H9 (cell line): Measurements from ENCODE around the gene SNX5. TPM values are rescaled to one million over a fixed set of nuclear protein-coding genes. Genes with fewer than 3 reads are reported as not detected.

Experiments
- DNase-seq: peaks from one replicate; pipeline ENCODE4 v3.0.0-alpha.2; 2017
- H2AFZ ChIP-seq: one replicate; pipeline ENCODE4 v1.6.1; 2013; ENCODE audit warnings: mild to moderate bottlenecking, low read length, control low read depth, moderate library complexity
- H2AK5ac ChIP-seq: 2 replicates; pipeline ENCODE4 v1.6.1; 2013; ENCODE audit warnings: low read length, control low read depth, mixed read lengths; ENCODE audit not compliant: insufficient read length
- H2BK120ac ChIP-seq: one replicate; pipeline ENCODE4 v1.6.1; 2013; ENCODE audit warnings: low read depth, mild to moderate bottlenecking, low read length, control low read depth, inconsistent platforms; ENCODE audit not compliant: poor library complexity, severe bottlenecking
- H2BK12ac ChIP-seq: 2 replicates; pipeline ENCODE4 v1.6.1; 2013; ENCODE audit warnings: low read length, control low read depth, mixed read lengths, low read depth; ENCODE audit not compliant: insufficient read length
- H2BK15ac ChIP-seq: 2 replicates; pipeline ENCODE4 v1.6.1; 2013; ENCODE audit warnings: low read depth, low read length, control low read depth
- H2BK20ac ChIP-seq: one replicate; pipeline ENCODE4 v1.6.1; 2013; ENCODE audit warnings: low read depth, mild to moderate bottlenecking, low read length, control low read depth, inconsistent platforms; ENCODE audit not compliant: poor library complexity, severe bottlenecking
- H2BK5ac ChIP-seq: 2 replicates; pipeline ENCODE4 v1.6.1; 2013; ENCODE audit warnings: low read length, control low read depth, mixed read lengths; ENCODE audit not compliant: insufficient read length
- H3K14ac ChIP-seq: 2 replicates; pipeline ENCODE4 v1.6.1; 2013; ENCODE audit warnings: low read length, control low read depth; ENCODE audit not compliant: insufficient read depth
- H3K18ac ChIP-seq: 2 replicates; pipeline ENCODE4 v1.6.1; 2013; ENCODE audit warnings: low read depth, mild to moderate bottlenecking, mixed read lengths, low read length, control low read depth; ENCODE audit not compliant: insufficient read length
- H3K23ac ChIP-seq: 2 replicates; pipeline ENCODE4 v1.6.1; 2013; ENCODE audit warnings: low read length, control low read depth, mixed read lengths, low read depth; ENCODE audit not compliant: insufficient read length
- H3K23me2 ChIP-seq: 2 replicates; pipeline ENCODE4 v1.6.1; 2013; ENCODE audit warnings: low read depth, mild to moderate bottlenecking, mixed read lengths, low read length, control low read depth; ENCODE audit not compliant: insufficient read length, poor library complexity, severe bottlenecking
- H3K27ac ChIP-seq: 2 replicates; pipeline ENCODE4 v1.5.1; 2013; ENCODE audit warnings: low read length, control low read depth, mixed read lengths, low read depth; ENCODE audit not compliant: insufficient read length
- H3K27me3 ChIP-seq: 2 replicates; pipeline ENCODE4 v1.6.1; 2013; ENCODE audit warnings: low read length, control low read depth, inconsistent platforms; ENCODE audit not compliant: insufficient read depth
- H3K4ac ChIP-seq: 2 replicates; pipeline ENCODE4 v1.6.1; 2013; ENCODE audit warnings: low read depth, mild to moderate bottlenecking, control low read depth, inconsistent platforms, low read length, moderate library complexity
- H3K4me1 ChIP-seq: 2 replicates; pipeline ENCODE4 v1.6.1; 2013; ENCODE audit warnings: low read length, control low read depth, inconsistent platforms; ENCODE audit not compliant: insufficient read depth
- H3K4me2 ChIP-seq: 2 replicates; pipeline ENCODE4 v1.6.1; 2013; ENCODE audit warnings: low read length, control low read depth, mixed read lengths; ENCODE audit not compliant: insufficient read length, insufficient read depth
- H3K56ac ChIP-seq: 2 replicates; pipeline ENCODE4 v1.6.1; 2013; ENCODE audit warnings: low read depth, mild to moderate bottlenecking, mixed read lengths, low read length, control low read depth; ENCODE audit not compliant: insufficient read length
- H3K79me1 ChIP-seq: 2 replicates; pipeline ENCODE4 v1.6.1; 2013; ENCODE audit warnings: low read depth, mild to moderate bottlenecking, moderate library complexity, low read length, control low read depth, inconsistent platforms; ENCODE audit not compliant: insufficient read depth, poor library complexity, severe bottlenecking
- H3K79me2 ChIP-seq: 2 replicates; pipeline ENCODE4 v1.6.1; 2013; ENCODE audit warnings: low read length, control low read depth, inconsistent platforms; ENCODE audit not compliant: insufficient read depth
- H3K9ac ChIP-seq: 2 replicates; pipeline ENCODE4 v1.6.1; 2013; ENCODE audit warnings: low read length, control low read depth, mixed read lengths; ENCODE audit not compliant: insufficient read length; ENCODE audit errors: extremely low read depth
- H3K9me3 ChIP-seq: one replicate; pipeline ENCODE4 v1.6.1; 2013; ENCODE audit warnings: low read depth, low read length, inconsistent platforms; ENCODE audit not compliant: control insufficient read depth
- H3T11ph ChIP-seq: one replicate; pipeline ENCODE4 v1.6.1; 2013; ENCODE audit warnings: mild to moderate bottlenecking, low read length, control low read depth, inconsistent platforms
- H4K20me1 ChIP-seq: one replicate; pipeline ENCODE4 v1.6.1; 2013; ENCODE audit not compliant: control insufficient read depth, insufficient read length, insufficient read depth
- H4K5ac ChIP-seq: 2 replicates; pipeline ENCODE4 v1.6.1; 2013; ENCODE audit warnings: low read depth, mild to moderate bottlenecking, mixed read lengths, low read length, control low read depth; ENCODE audit not compliant: insufficient read length
- H4K8ac ChIP-seq: replicated peaks from 2 replicates; pipeline ENCODE4 v1.6.1; 2013; ENCODE audit warnings: low read length, control low read depth, mixed read lengths, low read depth; ENCODE audit not compliant: insufficient read length
- H4K91ac ChIP-seq: 2 replicates; pipeline ENCODE4 v1.6.1; 2013; ENCODE audit warnings: low read depth, mild to moderate bottlenecking, moderate library complexity, mixed read lengths, low read length, control low read depth; ENCODE audit not compliant: insufficient read length
- H3K27ac Mint-ChIP-seq, 3 experiments: 2 replicates in 2 of 3; 3 replicates in 1 of 3; pipeline ENCODE4 v1.8.0; 2020 to 2021; ENCODE audit warnings: mixed read lengths in 3 of 3, mild to moderate bottlenecking in 1 of 3, moderate library complexity in 1 of 3
- H3K27me3 Mint-ChIP-seq: 2 replicates; pipeline ENCODE4 v1.8.0; 2021; ENCODE audit warnings: low read depth, mild to moderate bottlenecking, moderate library complexity, mixed read lengths
- H3K36me3 Mint-ChIP-seq, 3 experiments: 2 replicates in 2 of 3; 3 replicates in 1 of 3; pipeline ENCODE4 v1.8.0; 2020 to 2021; ENCODE audit warnings: low read depth in 3 of 3, mixed read lengths in 3 of 3; ENCODE audit not compliant: insufficient read depth in 1 of 3
- H3K4me1 Mint-ChIP-seq, 2 experiments: 2 replicates each; pipeline ENCODE4 v1.8.0; 2020; ENCODE audit warnings: mixed read lengths in 2 of 2
- H3K4me3 Mint-ChIP-seq, 2 experiments: 2 replicates in 1 of 2; 3 replicates in 1 of 2; pipeline ENCODE4 v1.8.0; 2020 to 2021; ENCODE audit warnings: mild to moderate bottlenecking in 2 of 2, mixed read lengths in 2 of 2, moderate library complexity in 1 of 2
- H3K9me3 Mint-ChIP-seq, 2 experiments: 2 replicates in 1 of 2; 3 replicates in 1 of 2; pipeline ENCODE4 v1.8.0; 2020; ENCODE audit warnings: mild to moderate bottlenecking in 2 of 2, mixed read lengths in 2 of 2, moderate library complexity in 1 of 2
- CTCF ChIP-seq: fragments of 200-600 bp; sonication (generic); conservative IDR thresholded peaks from 3 replicates; pipeline ENCODE4 v1.8.0; 2021; ENCODE audit warnings: antibody characterized with exemption, mild to moderate bottlenecking
- WGBS: extraction: QIAGEN DNeasy Blood & Tissue Kit; methylation state at CpG from one replicate; pipeline ENCODE4 v1.1.7; 2013; ENCODE audit warnings: missing lambda C conversion rate, low lambda C conversion rate, mixed read lengths; ENCODE audit not compliant: insufficient read length; ENCODE audit errors: extremely low coverage; 5-methylcytosine and 5-hydroxymethylcytosine counted together
- total RNA-seq: library from RNA; stranded (reverse); gene quantifications from 2 replicates; pipeline ENCODE4 v1.2.1, GENCODE V29; 2021

SNX5 gene
- total RNA-seq, 1 experiment from 2014 or later: 194 TPM

GRCh38 chr20:17928633-17929311 is 39.8 kb downstream of the SNX5 start:
- H3K4me3 Mint-ChIP-seq: no peak overlapping the region
- no peak overlapping the region for H2AFZ ChIP-seq
- no peak for DNase-seq

More at GRCh38 chr20:17928633-17929311, 39.8 kb downstream of the SNX5 start:
- H3K4me1 Mint-ChIP-seq: peaks cover 10 to 13% of the 10 kb centered on the region in 2 experiments
- H2BK20ac ChIP-seq: no peak overlapping the region
- H3K14ac ChIP-seq: no peak overlapping the region
- no peaks in the 10 kb centered on the region for H3K79me1 ChIP-seq
- H3T11ph ChIP-seq: no peak overlapping the region
- H3K27ac Mint-ChIP-seq: no peak overlapping the region
- WGBS: no CpG with 5 or more reads among the region's 22 CpGs
- no peak overlapping the region for H4K8ac ChIP-seq
- peaks cover 26% of the 10 kb centered on the region for H3K27me3 Mint-ChIP-seq
- H3K27me3 ChIP-seq: no peaks in the 10 kb centered on the region
- H3K79me2 ChIP-seq: no peaks in the 10 kb centered on the region
- no peak overlapping the region for H3K9ac ChIP-seq
- no peak for TF ChIP-seq CTCF
- H3K27ac ChIP-seq: no peak overlapping the region
- H3K23me2 ChIP-seq: no peaks in the 10 kb centered on the region
- H3K4me2 ChIP-seq: no peak overlapping the region
- H3K9me3 ChIP-seq: no peaks in the 10 kb centered on the region
- H2BK12ac ChIP-seq: no peak overlapping the region
- H2BK5ac ChIP-seq: no peak overlapping the region
- no peak overlapping the region for H3K18ac ChIP-seq
- no peak overlapping the region for H3K23ac ChIP-seq
- H3K36me3 Mint-ChIP-seq: peaks cover 0 to 2% (median 0%) of the 10 kb centered on the region in 3 experiments; a peak in 2 of 7 replicates
- H3K4me1 ChIP-seq: no peaks in the 10 kb centered on the region
- no peak overlapping the region for H4K91ac ChIP-seq
- no peak overlapping the region for H4K5ac ChIP-seq
- H2AK5ac ChIP-seq: no peak overlapping the region
- H2BK15ac ChIP-seq: no peak overlapping the region
- H3K9me3 Mint-ChIP-seq: peaks cover 4% of the 10 kb centered on the region in 2 experiments; a peak in 1 of 5 replicates
- no peak overlapping the region for H3K56ac ChIP-seq
- H4K20me1 ChIP-seq: no peaks in the 10 kb centered on the region
- no peak overlapping the region for H3K4ac ChIP-seq
- H2BK120ac ChIP-seq: no peak overlapping the region
